ENCODE data around the gene USP31.

USP31 gene

DNA sequence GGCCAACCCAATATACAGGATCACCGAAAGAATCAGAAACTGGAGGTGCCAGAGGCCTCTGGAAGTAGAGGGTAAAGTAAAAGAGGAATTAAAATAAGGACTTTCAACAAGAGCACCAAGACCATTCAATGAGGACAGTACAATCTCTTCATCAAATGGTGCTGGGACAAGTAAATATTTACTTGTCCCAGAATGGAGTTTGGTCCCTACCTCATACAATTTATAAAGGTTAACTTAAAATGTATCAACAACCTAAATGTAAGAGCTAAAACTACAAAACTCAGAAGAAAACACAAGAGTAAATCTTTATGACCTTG, 56.5 kb downstream of the USP31 start:
- no peak for DNase-seq (ENCODE audit: low spot score)

DNA sequence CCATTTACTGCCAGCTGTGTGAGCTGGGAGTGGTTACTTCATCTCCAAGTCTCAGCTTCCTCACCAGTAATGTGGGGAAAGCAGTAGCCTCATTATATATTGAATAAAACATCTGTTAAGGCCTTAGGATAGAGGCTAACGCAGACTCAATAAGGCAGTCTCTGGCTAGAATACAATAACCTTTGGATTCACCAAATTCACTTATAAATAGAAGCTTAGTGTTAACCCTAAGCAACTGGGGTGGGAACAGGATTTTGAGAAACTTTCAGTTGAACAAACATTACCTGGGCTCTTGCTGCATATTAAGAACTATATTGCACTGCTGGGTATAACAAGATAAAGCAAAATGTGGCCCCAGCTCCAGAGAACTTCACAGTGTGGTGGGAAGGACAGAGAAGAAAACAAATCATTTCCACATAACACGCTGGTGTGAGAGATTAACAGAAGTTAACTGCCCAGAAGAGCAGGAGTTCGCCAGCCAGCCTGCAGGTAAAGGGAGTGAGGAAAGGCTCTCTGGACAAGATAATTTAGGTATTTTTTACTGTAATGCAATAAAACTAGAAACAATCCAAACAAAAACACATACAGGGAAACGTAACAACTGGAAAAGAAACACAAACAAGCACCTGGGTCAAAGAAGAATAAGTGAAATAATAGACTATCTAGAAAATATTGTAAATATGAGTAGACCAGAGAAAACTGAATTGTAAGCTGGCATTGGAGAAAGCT, 57.0 kb downstream of the USP31 start:
- DNase-seq (ENCODE audit: low spot score) = no peak

DNA sequence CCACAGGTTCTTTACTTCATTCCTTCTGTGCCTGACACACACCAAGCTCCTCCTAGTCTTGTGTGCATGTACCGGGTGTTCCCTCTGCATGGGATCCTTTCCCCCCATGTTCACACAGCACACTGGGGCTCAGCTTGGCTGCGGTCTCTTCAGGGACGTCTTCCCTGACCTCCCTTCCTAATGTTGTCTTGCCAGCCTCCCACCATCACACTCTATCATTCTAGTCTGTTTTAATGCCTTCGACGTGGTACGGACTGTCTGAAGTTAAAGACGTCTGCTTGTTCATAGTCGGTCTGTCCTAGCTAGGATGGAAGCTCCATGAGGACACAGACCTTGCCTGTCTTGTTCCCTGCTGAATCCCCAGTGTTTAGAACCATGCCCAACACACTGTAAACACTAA, 60.1 kb downstream of the USP31 start:
- DNase-seq (ENCODE audit: low spot score) = no peak

DNA sequence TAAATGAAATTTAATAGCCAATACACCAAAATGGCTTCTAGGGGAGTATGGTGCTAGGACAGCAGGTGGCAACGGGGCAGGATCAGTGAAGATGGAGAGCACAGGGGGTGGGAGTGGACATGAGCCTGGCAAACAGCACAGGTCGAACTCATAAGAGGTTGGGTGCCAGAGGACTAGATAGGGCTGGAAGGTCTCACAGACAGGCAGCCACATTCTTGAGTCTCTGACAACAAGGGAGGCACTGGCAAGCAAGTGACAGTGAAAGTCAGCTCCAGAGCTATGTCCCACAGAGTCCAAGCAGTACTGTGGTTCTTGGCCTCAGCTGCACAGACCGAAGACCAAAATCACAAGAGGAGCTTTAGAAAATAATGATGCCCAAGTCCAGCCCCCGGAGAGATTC, 61.2 kb downstream of the USP31 start:
- no peak for DNase-seq (ENCODE audit: low spot score)

DNA sequence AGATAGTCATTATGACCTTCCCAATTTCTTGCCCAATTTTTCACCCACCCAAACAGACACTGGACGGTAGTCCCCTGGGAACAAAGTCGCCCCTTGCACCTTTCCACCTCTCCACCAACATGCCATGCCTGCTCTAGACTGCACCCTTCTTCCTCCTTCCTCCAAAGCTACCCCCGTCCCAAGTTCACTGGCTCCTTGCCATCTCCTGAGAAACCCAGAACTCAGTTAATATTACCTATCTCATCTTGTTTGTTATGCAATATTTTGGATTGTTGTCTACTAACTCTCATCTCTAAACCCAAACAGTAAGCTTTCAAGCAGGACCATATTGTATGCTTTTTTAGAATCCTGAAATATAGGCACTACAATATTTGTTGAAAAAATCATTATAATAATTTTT, 63.3 kb downstream of the USP31 start:
- DNase-seq (ENCODE audit: low spot score) = no peak

DNA sequence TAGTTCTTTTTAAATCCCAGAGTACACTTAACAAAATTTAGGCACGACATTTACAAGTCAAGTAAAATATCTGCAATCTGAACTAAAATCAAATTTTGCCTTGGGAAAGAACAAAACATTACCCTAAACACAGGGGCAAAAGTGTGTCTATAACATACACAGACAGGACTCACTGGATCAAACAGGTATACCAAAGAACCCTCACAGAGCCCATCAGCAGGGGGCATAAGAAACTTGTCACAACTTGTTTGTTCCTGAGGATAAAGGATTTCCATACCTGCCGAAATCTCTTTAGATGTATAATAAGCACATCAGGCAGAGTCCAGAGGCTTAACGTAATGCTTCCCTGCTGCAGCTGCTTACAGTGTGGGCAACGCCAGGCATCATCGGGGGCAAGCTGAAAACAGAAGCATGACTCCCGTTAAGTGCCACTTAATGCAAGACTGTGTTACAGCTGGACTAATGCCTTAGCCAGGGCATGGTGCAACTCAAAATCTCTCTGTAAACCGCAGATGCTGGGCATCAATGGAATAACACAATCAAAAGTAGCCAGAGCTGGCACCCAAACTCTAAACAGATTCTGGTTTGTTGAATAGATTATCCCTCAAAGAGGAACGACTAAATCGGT, 67.0 kb downstream of the USP31 start:
- no peak for DNase-seq (ENCODE audit: low spot score)

DNA sequence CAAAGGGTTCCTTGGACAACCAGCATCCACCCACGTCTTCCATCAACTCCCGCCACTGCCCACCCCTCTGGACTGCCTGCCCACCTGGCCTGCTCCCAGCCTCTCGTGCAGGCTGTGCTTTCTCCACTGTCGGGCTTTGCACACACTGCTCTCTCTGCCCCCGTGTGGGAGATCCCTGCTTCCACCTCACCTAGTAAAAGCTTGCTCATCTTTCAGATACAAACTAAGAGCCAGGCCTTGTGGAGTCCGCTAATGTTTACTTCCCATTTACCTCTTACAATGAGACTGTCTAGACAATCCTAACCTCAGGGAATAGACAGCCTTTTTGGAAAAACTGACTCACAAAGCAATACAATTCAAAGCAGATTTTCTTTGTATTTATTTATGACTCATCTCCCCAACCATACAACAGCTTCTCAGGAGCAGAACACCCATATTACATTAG, 67.6 kb downstream of the USP31 start:
- no peak for DNase-seq (ENCODE audit: low spot score)

DNA sequence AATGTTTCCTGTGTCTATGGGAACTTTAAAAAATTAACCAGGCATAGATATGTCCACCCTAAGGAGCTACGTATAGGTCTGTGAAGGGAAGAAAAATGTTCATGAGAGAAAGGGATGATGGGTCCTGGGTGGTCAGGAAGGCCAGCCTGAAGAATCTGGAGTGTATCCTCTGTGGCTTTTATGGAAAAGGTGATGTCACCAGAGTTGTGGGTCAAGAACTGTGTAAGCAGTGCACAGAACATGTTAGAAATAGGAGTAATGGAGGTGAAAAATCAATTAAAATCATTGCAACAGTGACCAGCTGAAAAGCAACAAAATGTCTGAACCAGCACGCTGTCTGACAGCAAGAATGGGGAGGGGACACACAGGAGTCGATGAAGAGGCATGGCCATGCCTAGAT, 68.5 kb downstream of the USP31 start:
- no peak for DNase-seq (ENCODE audit: low spot score)

DNA sequence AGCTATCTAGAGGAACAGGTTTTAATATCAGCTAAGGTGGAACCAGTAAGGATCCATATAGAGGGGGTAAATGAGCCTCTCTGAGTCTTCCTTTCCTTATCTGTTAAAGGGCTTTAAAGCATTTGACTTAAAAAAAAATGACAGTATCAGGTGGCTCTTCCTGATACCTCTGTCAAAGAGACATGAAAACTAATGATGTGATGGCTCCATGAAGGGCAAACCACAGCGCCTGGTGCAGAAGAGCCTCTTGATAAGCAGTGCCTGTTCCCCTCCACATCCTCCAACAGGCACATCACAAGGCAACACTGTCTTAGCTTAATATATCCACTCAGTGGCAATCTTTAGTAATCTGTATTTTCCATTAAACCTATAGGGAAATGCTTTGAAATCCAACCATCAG, 68.9 kb downstream of the USP31 start:
- DNase-seq (ENCODE audit: low spot score) = no peak

DNA sequence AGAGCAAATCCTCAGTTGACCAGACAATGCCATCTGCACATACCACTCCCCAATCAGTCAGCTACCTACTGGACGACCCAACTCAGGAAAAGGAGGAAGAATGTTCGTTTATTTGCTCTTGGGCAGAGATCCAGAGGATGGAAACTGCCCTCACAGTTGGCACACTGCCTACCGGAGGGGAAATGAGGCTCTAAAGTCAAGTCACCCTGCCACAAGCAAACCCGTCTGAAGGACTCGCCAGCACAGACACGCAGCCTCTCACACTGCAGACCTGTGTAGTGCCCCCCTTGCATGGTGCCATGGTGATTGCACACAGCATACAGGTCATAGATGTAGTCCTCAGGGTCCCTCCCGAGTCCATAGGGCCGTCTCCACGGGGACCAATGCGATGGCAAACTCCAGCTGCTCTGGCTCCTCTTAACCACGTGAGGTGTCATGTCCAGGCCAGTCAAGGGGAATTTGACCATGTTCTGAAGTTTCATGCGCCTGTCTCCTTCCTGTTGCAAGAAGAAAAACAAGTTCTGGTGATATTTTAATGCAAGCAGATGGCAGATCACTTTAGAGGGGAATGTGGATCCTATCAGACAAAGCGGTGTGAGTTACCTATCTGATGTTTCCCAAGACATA, 69.5 kb downstream of the USP31 start:
- no peak for DNase-seq (ENCODE audit: low spot score)

DNA sequence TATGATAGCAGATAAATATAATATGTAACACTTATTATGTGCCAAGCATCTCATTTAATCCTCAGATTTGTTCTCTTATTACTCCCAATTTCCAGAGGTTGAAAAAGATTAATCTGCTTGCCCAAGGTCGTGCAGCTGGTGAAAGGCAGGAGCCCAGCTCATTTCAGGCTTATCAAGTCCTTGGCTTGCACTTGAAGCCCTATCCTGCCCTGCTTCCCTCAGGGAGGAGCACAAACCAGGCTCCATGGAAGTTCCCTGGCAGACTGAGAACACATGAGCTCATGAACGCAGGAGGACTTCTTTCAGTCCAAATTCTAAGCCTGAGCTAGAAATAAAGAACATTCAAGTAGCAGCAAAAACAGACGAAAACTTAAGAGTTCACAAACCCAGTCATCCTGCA, 74.8 kb downstream of the USP31 start:
- no peak for DNase-seq (ENCODE audit: low spot score)

DNA sequence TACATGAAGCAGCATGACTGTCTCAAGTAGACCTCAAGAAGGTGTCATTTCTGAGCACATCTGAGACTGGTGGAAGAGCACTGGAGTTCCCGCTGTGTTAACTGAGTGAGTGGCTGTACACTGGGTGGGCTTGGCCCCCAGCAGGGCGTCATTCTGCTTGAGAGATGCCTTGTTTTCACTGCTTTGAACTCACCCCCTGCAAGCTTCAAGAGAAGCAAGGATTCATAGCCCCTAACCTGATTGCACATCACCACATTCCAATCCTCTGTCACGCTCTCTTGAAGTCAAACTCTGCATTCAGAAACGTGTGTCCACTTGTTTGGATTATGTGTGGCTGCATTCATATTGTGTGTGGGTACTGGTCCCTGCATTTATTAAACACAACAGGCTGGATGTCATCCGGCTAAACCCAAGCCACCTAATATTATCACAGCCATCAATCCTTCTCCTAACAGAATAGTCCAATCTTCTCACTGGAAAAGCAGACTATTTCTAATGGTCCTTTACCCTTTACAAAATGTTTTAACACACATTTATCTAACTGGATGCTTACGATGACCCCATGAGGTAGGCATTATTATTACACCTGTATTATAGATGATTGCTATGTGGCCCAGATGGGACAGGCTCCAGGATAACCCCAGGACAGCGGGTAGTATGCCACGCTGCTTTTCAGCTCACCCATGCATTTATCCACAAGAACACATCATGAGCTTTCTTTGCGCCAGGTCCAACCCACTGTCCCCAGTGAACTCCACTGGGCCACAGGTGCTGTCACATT, 76.3 kb downstream of the USP31 start:
- DNase-seq (ENCODE audit: low spot score) = no peak

DNA sequence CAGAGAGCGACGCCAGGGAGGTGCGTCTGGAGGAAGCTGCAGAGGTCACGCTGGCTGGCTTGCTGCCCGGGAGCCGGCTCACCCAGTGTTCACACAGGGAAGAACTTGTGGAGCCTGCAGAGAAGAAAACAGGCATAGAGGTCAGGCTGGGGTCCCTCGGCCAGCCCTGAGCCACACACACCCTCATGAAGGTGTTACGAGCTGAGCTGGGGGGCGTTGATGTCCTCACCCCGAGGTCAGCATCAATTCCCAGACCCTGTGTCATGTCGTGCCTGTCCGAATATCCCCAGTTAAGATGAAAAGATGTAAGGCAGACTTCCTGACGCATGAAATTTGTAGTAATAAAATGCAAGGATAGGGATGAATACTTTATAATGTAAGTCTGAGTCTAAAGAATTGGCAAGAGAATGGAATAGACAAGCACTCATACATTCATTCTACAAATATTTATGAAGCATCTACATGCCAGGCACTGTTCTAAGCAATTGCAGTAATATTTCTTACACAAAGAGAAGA, 77.1 kb downstream of the USP31 start:
- no peak for DNase-seq (ENCODE audit: low spot score)

DNA sequence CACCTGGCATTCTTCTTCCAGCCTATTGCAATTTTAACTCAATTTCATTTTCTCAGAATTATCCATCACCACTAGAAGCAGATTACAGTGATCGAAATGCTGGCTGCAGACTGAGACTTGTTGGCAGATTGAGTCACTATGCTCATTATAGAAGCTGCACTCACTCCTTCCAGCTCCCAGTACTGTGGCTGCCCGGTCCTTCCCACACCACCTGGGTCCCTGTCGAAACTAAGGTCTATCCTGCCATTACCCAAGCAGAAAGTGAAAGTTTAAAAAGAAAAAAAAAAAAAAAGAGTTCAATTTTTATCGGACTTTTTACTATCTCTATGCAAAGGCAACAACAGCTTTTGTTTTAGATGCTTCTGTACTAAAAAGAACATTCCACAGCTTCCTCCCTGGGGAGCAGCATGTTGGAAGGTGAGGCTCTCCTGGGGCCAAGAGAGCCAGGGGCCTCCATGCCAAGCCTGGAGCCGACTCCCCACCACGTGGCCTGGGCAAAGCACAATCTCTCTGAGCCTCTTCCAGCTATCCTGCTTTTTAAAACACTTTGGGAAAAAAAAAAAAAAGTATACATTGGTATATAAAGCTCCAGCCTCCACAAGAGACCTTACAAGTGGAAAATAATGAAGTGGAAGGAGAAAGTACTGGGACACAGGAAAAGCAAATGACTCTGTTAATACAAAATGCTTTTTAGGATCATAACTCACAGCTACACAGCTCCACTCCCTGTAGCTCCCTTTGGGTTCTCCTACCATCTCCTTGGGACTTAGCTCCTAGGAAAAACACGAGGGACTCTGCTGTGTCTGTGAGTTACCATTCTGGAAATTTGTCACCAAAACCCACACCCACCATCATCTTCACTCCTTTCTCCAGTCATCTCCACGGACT, 77.8 kb downstream of the USP31 start:
- DNase-seq (ENCODE audit: low spot score) = no peak

DNA sequence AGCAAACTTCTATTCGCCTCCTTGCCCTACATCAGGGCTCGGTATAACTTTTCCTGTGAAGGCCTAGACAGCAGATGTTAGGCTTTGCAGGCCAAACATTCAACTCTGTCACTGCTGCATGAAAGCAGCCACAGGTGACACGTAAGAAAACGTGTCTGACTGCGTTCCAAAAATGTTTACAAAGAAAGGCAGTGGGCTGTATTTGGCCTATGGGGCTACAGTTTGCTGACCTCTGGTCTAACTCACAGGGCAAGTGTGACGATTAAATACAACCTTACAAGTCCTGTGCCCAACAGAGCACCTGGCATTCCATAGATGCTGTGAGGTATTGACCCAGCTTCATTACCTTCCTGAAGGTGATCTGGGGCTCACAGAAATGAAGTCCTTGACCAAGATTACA, 79.4 kb downstream of the USP31 start:
- no peak for DNase-seq (ENCODE audit: low spot score)

DNA sequence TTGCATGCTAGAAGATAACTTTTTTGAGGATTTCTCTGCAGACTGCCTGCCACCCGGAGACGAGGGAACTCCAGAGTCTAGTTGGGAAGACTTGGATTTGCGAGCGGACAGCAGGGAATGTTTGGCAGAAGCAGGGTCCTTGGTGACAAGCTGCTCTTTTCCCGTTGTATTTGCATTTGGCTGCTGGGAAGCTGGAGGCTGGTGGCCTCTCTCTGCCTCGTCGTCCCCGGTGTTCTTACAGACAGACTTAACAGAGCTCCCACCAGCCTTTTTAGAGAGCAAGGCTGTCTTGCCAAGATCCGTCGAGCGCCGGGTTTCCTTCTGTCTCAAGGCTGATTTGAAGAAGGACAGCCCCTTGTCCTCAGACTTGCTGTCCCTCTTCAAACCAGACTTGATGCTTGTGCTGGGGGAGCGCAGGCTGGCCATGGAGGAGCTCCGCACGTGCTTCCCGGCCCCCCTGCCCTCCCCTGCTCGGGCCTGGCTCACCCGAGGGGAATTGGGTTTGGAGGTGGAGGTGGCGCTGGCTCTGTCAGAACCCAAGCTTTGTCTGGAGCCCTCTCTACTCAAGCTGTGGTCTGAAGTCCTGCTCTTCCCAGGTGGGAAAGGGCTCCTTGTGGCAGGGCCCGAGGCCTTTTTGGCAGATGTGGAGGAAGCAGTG, 81.0 kb downstream of the USP31 start:
- no peak for DNase-seq (ENCODE audit: low spot score)

DNA sequence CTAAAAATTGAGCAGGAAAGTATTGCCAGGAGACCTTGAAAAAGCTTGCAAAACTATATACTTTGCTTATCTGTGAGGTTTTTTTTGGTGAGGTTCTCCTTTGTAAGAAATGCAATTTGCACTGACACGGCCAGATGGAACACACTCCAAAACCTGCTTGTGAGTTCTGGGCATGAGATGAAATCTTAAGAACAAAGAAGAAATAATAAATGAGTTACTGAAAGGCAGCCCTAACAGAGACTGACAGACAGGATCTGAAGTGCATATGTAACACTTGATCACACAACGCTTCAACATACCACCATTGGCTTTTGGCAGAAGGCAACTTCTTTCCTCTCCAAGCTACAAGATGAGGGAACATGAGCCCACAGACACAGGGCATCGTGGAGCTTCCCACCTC, 82.6 kb downstream of the USP31 start:
- DNase-seq (ENCODE audit: low spot score) = no peak

DNA sequence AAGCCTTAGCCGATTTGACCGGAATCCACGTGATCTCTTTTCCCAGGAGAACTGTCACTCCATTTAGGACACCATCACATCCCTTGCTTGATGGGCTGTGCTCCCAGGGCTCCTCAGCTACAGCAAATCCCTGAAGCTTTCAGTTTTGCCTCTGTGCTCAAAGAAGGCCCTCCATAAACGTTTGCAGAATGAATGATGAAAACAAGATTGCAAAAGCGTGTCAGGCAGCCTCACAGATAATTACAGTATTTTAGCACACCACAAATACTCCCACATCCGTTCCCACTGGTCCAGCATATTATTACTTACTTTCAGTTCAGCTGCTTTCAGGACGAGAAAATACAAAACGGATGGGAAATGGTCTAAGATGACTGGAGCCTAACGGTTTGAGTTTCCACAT, 84.6 kb downstream of the USP31 start:
- no peak for DNase-seq (ENCODE audit: low spot score)

DNA sequence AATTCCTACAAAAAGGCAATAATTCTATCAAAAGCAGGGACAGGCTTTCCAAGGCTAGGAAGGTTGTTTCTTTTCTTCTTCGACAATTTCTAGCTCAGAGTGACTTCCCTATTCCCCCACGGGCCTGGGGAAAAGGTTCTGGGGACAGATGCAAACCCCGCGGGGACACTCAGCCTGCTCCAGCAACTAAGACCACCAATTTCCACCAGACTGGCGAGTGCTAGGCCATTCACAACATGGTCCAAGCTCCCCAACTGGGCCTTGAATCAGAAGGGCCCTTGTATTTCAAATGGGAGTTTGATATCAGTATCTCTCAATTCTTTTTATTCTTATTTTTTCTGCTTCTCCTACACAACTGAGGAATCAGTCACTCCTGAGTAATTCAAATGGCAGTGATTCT, 86.7 kb downstream of the USP31 start:
- DNase-seq (ENCODE audit: low spot score) = no peak

DNA sequence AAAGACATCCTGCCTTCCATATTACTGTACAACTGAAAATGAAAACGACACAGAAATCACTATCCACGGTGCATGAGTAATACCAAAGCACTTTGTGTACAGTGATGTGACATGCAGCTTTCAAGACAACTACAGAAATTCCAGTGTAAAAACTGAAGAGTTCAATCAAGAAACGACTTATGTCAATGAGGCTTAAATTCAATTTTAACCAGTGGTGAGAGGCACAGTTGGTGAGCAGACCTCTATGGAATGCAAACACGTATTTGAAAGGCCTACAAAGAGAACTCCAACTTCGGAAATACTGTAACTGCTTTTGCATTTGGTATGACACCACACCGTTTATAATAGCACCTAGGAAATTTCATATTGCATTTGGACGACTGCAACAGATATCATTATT, 87.6 kb downstream of the USP31 start:
- DNase-seq (ENCODE audit: low spot score) = no peak
